Glomerular visceral epithelial cell (primary cell): ENCODE results near the gene FOXP1.
"Not testable (repeated sequence)": the region's sequence is repeated elsewhere in the genome, so short reads cannot be mapped to it uniquely, and the experiment has no call there.

Source experiments
- DNase-seq: peaks from one replicate; pipeline ENCODE4 v3.0.0-alpha.2; 2016; ENCODE audit errors: extremely low spot score

Gene FOXP1

GRCh38 chr3:71330505-71330904 is 253.0 kb downstream of the FOXP1 start:
- no peak for DNase-seq

- no peak for DNase-seq
These were observed 253.7 kb downstream of the FOXP1 start for GRCh38 chr3:71329817-71330216.

GRCh38 chr3:71328926-71329325 is 254.6 kb downstream of the FOXP1 start:
- DNase-seq, result no peak

- DNase-seq, result no peak
These were observed 255.6 kb downstream of the FOXP1 start for GRCh38 chr3:71327936-71328335.

- no peak for DNase-seq
These were observed 257.8 kb downstream of the FOXP1 start for GRCh38 chr3:71325715-71326114.

GRCh38 chr3:71324224-71324623 is 259.3 kb downstream of the FOXP1 start:
- DNase-seq, result not testable (repeated sequence)

GRCh38 chr3:71323558-71323957 is 260.0 kb downstream of the FOXP1 start:
- DNase-seq, result no peak

GRCh38 chr3:71322154-71322553 is 261.4 kb downstream of the FOXP1 start:
- no peak for DNase-seq

- DNase-seq, result no peak
These were observed 263.8 kb downstream of the FOXP1 start for GRCh38 chr3:71319771-71320170.

- no peak for DNase-seq
These were observed 265.1 kb downstream of the FOXP1 start for GRCh38 chr3:71318458-71318827.

- peak; percentile 6 for DNase-seq
These were observed 265.6 kb downstream of the FOXP1 start for GRCh38 chr3:71317749-71318457.

GRCh38 chr3:71317140-71317539 is 266.4 kb downstream of the FOXP1 start:
- DNase-seq, result no peak

GRCh38 chr3:71316066-71316777 is 267.3 kb downstream of the FOXP1 start:
- no peak for DNase-seq

- no peak for DNase-seq
These were observed 268.1 kb downstream of the FOXP1 start for GRCh38 chr3:71315431-71315830.

- no peak for DNase-seq
These were observed 269.7 kb downstream of the FOXP1 start for GRCh38 chr3:71313844-71314243.

GRCh38 chr3:71312461-71312860 is 271.1 kb downstream of the FOXP1 start:
- no peak for DNase-seq

- no peak for DNase-seq
These were observed 271.9 kb downstream of the FOXP1 start for GRCh38 chr3:71311661-71312046.

- DNase-seq, result peak; percentile 20
These were observed 272.4 kb downstream of the FOXP1 start for GRCh38 chr3:71310980-71311660.

GRCh38 chr3:71310359-71310979 is 273.1 kb downstream of the FOXP1 start:
- peak; percentile 12 for DNase-seq

GRCh38 chr3:71309886-71310285 is 273.6 kb downstream of the FOXP1 start:
- no peak for DNase-seq

- no peak for DNase-seq
These were observed 274.2 kb downstream of the FOXP1 start for GRCh38 chr3:71309342-71309741.

- DNase-seq, result no peak
These were observed 274.7 kb downstream of the FOXP1 start for GRCh38 chr3:71308836-71309235.
